CD1c-positive myeloid dendritic cell (primary cell): ENCODE data around the gene MYH7B.

Experiments used
- DNase-seq: peaks from one replicate; pipeline ENCODE4 v3.0.0-alpha.2; 2016; ENCODE audit errors: extremely low spot score

Gene MYH7B

GRCh38 chr20:34945315-34946077 lies 10.2 kb upstream of the MYH7B start:
- no peak for DNase-seq

- no peak for DNase-seq
Observed at GRCh38 chr20:34946661-34947060, 9.0 kb upstream of the MYH7B start.

- DNase-seq, result no peak
Observed at GRCh38 chr20:34947336-34947735, 8.3 kb upstream of the MYH7B start.

DNA sequence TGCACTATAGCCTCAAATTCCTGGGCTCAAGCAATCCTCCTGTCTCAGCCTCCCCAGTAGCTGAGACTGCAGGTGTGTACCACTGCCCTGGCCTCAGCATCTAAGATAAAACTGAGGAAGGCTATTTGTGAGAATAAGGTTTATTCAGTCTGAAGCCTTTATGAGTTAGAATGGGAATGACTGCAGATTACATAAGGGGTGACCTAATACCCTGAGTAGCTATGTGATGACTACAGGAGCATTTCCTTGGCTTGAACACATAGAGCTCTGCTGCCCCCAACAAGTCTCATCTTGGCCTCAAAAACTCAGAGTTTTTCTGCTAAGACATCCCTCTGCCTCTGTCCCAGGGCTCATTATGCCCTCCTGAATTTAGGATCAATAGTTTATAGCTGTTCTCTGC lies 7.6 kb upstream of the MYH7B start:
- no peak for DNase-seq

GRCh38 chr20:34949120-34949519 lies 6.5 kb upstream of the MYH7B start:
- no peak for DNase-seq

DNA sequence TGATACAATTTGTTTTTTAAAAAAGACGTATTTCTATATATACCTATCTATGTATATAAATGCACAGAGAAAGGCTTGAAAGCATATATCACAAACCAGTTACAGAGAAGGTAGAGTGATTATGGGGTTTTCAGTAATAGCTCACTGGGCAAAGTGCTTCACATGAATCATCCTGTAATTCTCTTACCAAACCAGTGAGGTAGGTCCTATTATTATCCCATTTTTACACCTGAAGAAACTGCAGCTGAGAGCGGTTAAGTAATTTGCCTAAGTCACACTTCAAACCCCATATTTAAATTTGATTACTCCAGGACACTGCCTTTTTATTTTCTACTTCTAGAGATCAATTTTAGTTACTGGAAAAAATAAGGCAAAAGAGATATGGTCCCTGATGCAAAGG lies 4.4 kb upstream of the MYH7B start:
- no peak for DNase-seq

DNA sequence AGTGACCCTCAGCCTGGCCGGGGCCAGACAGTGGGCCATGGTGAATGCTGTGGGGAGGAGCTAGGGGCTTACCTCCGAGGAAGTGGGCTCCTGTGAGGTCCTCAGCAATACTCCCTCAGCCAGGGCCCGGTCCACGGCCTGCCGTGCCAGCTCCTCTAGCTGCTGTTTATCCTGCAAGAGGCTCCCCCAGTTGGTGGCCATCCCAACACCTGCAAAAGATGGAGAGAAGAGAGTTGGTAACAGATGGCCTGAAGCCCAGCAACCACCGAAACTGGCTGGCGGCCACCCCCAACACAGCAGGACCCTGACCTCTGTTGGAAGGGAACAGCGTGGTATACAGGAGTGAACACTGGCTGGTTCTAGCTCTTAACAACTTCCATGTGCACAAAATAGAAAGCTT lies 4.0 kb upstream of the MYH7B start:
- no peak for DNase-seq

DNA sequence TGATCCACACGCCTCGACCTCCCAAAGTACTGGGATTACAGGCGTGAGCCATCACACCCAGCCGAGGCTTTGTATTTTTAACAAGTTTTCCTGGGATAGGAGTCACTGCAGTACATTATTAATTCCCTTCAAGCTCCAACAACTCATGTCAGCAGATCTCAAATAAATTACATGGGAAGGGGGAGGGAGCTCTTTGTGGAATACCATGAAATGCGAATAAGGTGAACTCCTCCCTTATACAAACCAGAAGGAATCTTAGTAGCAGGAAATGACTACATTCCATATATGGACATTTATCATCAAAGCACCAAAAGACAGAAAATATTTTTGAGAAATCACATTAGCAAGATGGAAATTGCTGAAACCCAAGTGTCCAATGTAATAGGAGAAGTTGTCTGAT lies 3.0 kb upstream of the MYH7B start:
- DNase-seq, result no peak

DNA sequence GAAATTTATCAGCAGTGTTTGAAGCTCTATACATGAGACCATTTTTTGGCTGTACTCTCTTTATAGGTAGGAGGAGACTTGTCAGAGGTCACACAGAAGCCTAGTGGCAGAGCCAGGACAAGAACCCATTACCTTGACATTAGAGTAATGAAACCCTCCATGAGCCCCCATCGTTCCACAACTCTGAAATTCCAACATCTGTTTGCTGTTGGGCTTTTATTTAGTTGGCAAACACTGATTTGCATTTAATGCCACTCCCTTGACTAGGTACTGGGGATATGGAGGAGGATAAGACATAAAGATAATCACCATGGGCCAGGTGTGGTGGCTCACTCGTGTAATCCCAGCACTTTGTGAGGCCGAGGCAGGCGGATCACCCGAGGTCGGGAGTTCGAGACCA lies 1.7 kb upstream of the MYH7B start:
- DNase-seq, result no peak

GRCh38 chr20:34954904-34955230 lies 801 bp upstream of the MYH7B start:
- no peak for DNase-seq

DNA sequence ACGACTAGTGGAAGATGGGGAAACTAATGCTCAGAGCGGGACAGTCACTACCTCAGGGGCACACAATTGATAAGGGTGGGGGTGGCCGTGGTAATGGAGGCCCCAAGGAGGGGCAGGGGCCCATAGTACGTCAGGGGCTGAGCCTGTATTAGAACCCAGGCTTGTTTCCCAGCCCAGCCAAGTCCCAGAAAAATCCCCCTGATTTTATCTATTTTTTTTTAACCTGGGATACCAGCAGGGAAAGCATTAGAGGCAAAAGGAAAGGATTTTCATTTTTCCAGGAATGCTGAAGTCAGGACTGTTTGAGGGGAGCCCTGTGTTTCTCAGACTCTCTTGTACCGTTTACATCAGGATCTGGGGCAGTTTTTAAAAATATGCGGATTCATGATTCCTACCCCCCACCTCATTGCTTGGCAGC lies 382 bp downstream of the MYH7B start:
- no peak for DNase-seq

DNA sequence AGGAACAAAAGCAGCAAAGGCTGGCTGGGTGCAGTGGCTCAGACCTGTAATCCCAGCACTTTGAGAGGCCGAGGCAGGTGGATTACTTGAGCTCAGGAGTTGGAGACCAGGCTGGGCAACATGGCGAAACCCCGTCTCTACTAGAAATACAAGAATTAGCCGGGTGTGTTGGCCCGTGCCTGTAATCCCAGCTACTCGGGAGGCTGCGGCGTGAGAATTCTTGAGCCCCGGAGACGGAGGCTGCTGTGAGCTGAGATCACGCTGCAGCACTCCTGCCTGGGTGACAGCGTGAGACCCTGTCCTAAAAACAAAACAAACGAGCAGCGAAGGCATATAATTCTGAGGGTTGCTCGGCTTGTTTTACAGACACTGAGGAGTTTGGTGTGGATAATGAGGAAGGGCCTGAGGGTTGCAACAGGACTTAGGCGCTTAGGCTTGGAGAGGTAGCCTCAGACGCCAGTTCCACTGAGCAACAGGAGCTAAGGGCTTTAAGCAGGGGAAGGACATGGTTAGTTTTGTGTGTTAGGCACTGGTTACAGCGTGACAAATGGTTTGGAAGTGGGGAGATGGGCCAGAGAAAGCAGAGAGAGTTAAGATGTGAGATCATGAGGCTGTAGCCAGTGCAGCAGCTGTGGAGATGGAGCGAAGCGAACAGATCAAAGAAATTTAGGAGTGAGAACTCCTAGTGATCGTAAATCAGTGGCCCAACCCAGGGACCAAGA lies 1.2 kb downstream of the MYH7B start:
- no peak for DNase-seq

DNA sequence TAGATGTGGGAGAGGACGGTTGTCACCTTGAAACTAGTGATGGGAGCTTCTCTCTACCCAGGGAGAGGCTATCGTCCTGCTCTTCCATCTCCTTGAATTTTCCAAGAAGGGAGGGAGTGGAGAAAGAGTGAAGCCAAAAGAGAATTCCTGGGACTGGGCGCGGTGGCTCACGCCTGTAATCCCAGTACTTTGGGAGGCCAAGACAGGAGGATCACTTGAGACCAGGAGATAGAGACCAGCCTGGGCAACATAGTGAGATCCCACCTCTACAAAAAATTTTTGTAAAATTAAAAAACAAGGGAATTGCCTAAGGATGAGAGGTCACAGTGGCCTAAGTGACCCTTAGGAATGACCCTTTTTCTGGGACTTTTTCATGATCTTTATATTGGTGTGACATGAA lies 8.8 kb downstream of the MYH7B start:
- no peak for DNase-seq

GRCh38 chr20:34965051-34965450 lies 9.4 kb downstream of the MYH7B start:
- DNase-seq, result no peak

- no peak for DNase-seq
Observed at GRCh38 chr20:34967421-34967820, 11.8 kb downstream of the MYH7B start.

DNA sequence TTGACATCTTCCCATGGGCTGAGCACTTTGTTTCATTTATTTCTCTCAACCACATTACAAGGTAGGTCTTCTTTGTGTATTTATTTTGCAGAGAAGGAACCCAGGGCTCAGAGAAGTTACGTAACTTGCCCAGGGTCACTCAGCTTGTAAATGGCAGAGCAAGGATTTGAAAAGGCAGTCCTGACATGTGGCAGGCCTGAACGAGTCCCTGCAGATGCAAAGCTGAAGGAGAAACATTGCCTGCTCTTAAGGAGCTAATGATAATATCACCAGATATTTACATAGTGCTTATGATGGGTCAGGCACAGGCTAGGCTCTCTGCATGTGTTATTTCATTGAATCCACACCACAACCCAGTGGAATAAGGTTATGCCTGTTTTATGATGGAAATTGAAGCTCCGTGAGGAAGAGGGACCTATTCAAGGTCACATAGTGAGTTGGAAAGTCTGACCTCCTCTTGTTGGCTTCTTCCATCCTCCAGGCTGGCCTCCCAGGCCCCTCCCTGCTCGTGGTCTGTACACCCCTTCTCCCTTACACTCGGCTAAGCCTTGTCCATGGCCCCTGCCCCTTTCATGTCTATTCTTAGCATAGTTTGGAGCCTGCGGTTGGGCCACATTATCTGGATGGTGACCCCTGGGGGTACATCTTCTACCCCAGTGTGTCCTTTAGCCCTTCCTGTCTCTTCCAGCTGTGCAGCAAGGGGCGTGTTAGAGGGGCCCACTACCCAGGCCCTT lies 12.5 kb downstream of the MYH7B start:
- DNase-seq, result no peak

GRCh38 chr20:34970193-34970840 lies 14.6 kb downstream of the MYH7B start:
- no peak for DNase-seq

DNA sequence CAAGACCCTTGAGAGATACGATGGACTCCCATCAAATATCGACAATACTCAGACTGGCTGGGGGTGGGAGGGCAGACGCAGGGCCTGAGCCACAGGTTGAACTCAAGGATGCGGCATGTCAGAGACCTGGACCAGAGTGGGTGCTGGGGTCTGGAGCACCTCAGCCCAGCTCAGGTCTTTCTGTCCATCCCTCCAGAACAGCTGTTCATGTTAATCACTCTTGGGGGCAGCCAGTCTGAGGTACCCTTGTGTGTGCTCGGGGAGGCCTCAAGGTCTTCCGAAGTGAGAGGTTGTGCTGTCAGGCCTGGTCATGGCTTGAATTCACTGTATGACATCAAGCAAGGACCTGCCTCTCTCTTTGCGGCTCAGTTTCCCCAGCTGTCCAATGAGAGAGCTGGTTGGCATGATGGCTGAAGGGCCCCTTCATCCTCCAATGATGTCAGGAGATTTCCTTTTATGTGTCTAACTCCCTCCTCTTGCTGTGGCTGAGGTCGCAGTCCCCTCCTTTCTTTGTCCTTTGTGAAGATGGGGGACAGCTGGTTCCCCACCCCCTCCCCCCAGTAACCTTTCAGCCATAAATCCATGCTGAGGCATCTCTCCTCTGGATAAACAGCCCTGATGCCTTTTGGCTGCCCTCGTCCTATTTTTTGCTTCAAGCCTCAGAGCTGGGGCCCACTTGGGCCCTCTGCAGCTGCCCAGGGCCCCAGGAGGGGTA lies 15.3 kb downstream of the MYH7B start:
- DNase-seq, result no peak

- no peak for DNase-seq
Observed at GRCh38 chr20:34971561-34972235, 16.0 kb downstream of the MYH7B start.

DNA sequence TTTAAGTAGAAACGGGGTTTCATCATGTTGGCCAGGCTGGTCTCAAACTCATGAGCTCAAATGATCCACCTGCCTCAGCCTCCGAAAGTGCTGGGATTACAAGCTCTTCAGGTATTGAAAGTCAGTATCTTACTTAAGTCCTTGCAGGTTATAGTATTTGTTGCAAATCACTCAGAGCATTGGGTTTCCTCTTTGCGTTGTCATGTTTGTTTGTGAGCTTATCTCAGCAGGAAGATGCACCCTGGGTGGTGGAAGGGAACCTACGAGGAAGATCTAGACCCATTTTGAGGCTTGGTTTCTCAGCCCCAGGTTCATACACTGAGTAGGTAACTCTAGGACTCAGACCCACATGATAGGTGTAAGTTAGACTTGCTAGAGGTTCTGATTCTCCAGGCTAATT lies 18.6 kb downstream of the MYH7B start:
- DNase-seq, result no peak

- DNase-seq, result no peak
Observed at GRCh38 chr20:34976286-34976685, 20.6 kb downstream of the MYH7B start.
